Neutrophil (primary cell): ENCODE results near the gene ZNF512.

Experiments used
- H3K27ac ChIP-seq: fragments of 200-600 bp; sonication (generic); 2 replicates; pipeline ENCODE4 v1.5.1; 2016; ENCODE audit warnings: mild to moderate bottlenecking, moderate library complexity
- H3K27me3 ChIP-seq: fragments of 200-600 bp; sonication (generic); 2 replicates; pipeline ENCODE4 v1.6.0; 2016; ENCODE audit warnings: mild to moderate bottlenecking
- H3K36me3 ChIP-seq: fragments of 200-600 bp; sonication (generic); 2 replicates; pipeline ENCODE4 v1.5.1; 2017
- H3K4me1 ChIP-seq, 2 experiments: fragments of 200-600 bp in 1 of 2; sonication (generic) in 1 of 2; 1 replicate in 1 of 2; 2 replicates in 1 of 2; pipeline versions ENCODE4 v1.5.1 to v1.6.1; 2013 to 2016; ENCODE audit warnings: low read depth in 1 of 2, low read length in 1 of 2, mild to moderate bottlenecking in 1 of 2, moderate library complexity in 1 of 2; ENCODE audit not compliant: control insufficient read depth in 1 of 2, insufficient read depth in 1 of 2
- H3K4me3 ChIP-seq, 2 experiments: fragments of 200-600 bp in 1 of 2; sonication (generic) in 1 of 2; 1 replicate in 1 of 2; 2 replicates in 1 of 2; pipeline ENCODE4 v1.5.1; 2013 to 2016; ENCODE audit warnings: low read depth in 1 of 2, low read length in 1 of 2, mild to moderate bottlenecking in 1 of 2, moderate library complexity in 1 of 2
- H3K9me3 ChIP-seq: fragments of 200-600 bp; sonication (generic); 2 replicates; pipeline ENCODE4 v1.5.1; 2016
- CTCF ChIP-seq: fragments of 200-600 bp; sonication (generic); IDR thresholded peaks from 2 replicates; pipeline ENCODE4 v1.5.1; 2016; ENCODE audit warnings: antibody characterized with exemption

Gene ZNF512

GRCh38 chr2:27596627-27597026 lies 13.8 kb downstream of the ZNF512 start:
- no peak for TF ChIP-seq CTCF

GRCh38 chr2:27606611-27607010 lies 23.8 kb downstream of the ZNF512 start:
- Histone ChIP-seq H3K4me3 (no peak overlapping the region), H3K27me3 (no peaks in the 10 kb centered on the region), H3K9me3 (no peaks in the 10 kb centered on the region), H3K36me3 (peaks cover 76% of the 10 kb centered on the region), H3K4me1 (no peaks in the 10 kb centered on the region), H3K27ac (no peak overlapping the region)
- no peak for TF ChIP-seq CTCF

More at GRCh38 chr2:27596627-27597026, 13.8 kb downstream of the ZNF512 start:
- Histone ChIP-seq H3K4me3 (no peak overlapping the region), H3K27ac (no peak overlapping the region), H3K9me3 (peaks cover 11% of the 10 kb centered on the region), H3K4me1 (peaks cover 0 to 4% of the 10 kb centered on the region in 2 experiments), H3K27me3 (no peaks in the 10 kb centered on the region), H3K36me3 (peaks cover 28% of the 10 kb centered on the region)

GRCh38 chr2:27613985-27614384 lies 31.1 kb downstream of the ZNF512 start:
- no peaks in the 10 kb centered on the region for H3K27me3 ChIP-seq
- no peak overlapping the region for H3K27ac ChIP-seq
- TF ChIP-seq CTCF = no peak
- H3K4me3 ChIP-seq = no peak overlapping the region
- H3K9me3 ChIP-seq = no peaks in the 10 kb centered on the region
- peaks cover 48% of the 10 kb centered on the region for H3K36me3 ChIP-seq
- no peaks in the 10 kb centered on the region for H3K4me1 ChIP-seq

GRCh38 chr2:27615316-27615715 lies 32.5 kb downstream of the ZNF512 start:
- H3K4me1 ChIP-seq = no peaks in the 10 kb centered on the region
- no peaks in the 10 kb centered on the region for H3K27me3 ChIP-seq
- TF ChIP-seq CTCF = no peak
- H3K36me3 ChIP-seq = peaks cover 54% of the 10 kb centered on the region
- no peaks in the 10 kb centered on the region for H3K9me3 ChIP-seq
- no peak overlapping the region for H3K27ac ChIP-seq
- H3K4me3 ChIP-seq = no peak overlapping the region

- H3K4me3 ChIP-seq = no peak overlapping the region
- no peaks in the 10 kb centered on the region for H3K9me3 ChIP-seq
- no peaks in the 10 kb centered on the region for H3K27me3 ChIP-seq
- peaks cover 80% of the 10 kb centered on the region for H3K36me3 ChIP-seq
- no peak for TF ChIP-seq CTCF
- peaks cover 3 to 4% of the 10 kb centered on the region in 2 experiments for H3K4me1 ChIP-seq
- no peak overlapping the region for H3K27ac ChIP-seq
These were observed 38.7 kb downstream of the ZNF512 start for GRCh38 chr2:27621524-27621923.

DNA sequence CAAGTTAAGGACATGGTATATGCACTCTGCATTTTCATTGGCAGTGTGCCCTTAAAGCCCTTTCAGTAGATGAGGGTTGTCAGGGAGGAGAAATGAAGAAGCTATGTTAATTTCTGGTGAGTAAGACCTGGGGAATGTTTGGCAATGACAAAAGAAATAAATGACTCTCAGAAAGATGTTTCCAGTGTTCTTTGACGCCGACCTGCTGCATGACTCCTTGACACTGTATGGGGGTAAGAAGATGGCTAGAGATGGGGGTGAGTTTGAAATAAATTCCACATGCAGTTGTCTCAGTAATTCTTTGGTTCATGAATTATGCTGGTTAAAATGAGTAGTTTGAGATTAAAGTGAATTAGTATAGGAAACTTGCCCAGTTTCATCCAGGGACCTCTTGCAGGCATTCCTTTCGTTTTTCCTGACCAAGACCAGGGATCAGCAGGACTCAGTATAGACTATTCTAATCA lies 40.1 kb downstream of the ZNF512 start:
- H3K4me1 ChIP-seq = peaks cover 17 to 18% of the 10 kb centered on the region in 2 experiments
- TF ChIP-seq CTCF = no peak
- H3K27ac ChIP-seq = no peak overlapping the region
- no peak overlapping the region for H3K4me3 ChIP-seq
- H3K27me3 ChIP-seq = no peaks in the 10 kb centered on the region
- H3K36me3 ChIP-seq = peaks cover 65% of the 10 kb centered on the region
- no peaks in the 10 kb centered on the region for H3K9me3 ChIP-seq
